Hypothalamus (tissue), 51 donors: ENCODE results near the gene CFAP251.

Source experiments
- DNase-seq, 51 donors: peaks; one replicate each; lab custom pipeline; 2025; lab: John Stamatoyannopoulos, UW

Gene CFAP251

DNA sequence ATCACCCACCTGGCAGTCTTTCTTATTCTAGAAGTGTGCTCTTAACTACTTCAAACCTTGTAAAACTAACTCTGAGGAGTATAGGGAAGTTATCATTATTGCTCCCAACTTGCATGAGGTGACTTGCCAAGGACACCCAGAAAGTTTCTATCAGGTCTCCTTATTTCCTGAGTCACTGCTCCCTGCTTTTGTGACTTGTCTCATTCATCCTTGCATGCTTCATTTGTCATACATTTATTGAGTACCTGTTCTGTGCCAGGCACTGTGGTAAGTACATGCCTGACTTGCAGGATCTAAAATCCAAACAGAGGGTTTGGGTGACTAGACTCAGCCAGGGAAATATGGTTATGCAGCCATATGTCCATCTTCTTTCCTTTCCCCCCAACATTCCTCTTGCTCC lies 25.5 kb downstream of the CFAP251 start:
- DNase-seq = no peak

DNA sequence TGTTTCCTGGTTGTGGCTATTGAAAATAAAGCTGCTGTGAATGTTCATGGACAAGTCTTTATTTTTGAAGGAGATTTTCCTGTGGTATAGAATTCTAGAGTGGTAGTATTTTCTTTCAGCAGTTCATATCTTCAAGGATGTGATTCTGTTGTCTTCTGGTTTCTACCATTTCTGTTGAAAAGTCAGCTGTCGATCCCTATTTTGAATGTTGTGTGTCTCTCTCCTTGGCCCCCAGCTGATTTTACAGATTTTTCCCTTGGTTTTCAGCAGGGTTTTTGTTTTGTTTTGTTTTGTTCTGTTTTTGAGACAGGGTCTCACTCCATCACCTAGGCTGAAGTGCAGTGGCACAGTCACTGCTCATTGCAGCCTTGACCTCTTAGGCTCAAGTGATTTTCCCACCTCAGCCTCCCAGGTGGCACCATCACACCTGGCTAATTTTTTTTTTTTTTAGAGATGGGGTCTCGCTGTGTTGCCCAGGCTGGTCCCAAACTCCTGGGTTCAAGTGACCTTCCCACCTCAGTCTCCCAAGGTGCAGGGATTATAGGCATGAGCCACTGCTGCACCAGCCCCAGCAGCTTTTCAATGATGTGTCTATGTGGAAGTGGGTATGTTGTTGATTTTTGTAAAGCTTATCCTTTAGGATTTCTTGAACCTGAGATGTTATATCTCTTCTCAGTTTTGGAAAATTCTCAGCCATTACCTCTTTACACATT lies 28.1 kb downstream of the CFAP251 start:
- DNase-seq = no peak

DNA sequence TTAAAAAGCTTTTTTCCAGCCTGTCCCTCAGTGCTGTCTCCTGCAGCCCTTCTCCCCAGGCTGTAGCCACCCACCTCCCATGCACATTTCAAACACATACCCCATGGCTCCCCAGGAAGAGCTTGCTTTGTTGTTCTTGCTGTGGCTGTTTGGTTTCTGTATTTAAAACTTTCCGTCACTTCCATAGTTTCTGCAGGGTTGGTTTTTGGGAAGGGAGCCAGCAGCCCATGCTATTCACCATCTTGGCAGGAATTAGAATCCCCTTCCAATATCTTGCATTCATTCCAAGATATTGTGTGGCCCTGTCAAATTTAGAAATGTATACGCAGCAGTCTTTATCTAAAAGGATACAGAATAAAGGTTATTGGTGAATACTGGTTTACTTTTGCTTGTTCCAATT lies 29.6 kb downstream of the CFAP251 start:
- DNase-seq = no peak

GRCh38 chr12:121949648-121950397 lies 31.4 kb downstream of the CFAP251 start:
- no peak for DNase-seq

DNA sequence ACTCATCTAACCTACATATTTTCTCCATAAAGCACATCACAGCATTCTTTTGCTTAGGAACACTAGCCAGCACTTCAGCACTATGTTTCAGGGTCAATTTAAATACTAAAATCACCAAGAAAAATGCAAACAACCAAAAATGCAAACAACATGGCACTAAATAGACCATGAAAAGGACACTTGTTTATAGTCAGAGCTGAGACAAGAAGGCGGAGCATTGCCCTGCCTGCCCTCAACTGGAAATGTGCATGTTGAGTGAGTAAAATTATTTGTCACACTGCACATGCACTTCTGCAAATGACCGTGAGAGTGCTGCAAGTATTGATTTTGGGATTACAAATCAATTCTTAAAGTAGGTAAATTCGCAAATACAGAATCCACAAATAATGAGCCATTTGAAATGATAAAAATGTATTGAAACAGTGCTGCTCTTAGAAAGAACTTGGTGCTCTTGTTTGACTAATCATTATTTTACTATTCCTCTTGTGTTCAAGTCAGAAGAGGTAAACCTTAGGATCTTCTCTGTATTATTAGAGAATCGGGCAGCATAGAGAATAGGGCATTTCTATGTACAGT lies 34.8 kb downstream of the CFAP251 start:
- no peak for DNase-seq

DNA sequence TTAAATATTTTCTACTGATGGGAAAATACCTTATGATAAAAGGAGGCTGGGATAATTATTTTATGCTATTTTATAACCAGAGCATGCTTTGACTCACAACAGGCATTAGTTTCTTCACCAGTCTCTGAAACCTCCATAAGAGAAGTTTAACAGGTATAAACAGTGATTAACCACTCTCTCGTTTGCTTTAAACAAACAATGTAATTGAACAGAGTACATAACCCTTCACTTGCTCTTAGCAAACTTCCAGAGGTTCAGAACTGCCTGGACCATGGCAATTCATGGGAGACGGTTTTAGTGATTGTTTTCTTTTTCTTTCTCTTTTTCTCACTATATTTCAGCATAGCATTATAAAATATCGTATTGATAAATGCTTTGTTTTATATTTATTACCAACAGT lies 35.3 kb downstream of the CFAP251 start:
- no peak for DNase-seq

DNA sequence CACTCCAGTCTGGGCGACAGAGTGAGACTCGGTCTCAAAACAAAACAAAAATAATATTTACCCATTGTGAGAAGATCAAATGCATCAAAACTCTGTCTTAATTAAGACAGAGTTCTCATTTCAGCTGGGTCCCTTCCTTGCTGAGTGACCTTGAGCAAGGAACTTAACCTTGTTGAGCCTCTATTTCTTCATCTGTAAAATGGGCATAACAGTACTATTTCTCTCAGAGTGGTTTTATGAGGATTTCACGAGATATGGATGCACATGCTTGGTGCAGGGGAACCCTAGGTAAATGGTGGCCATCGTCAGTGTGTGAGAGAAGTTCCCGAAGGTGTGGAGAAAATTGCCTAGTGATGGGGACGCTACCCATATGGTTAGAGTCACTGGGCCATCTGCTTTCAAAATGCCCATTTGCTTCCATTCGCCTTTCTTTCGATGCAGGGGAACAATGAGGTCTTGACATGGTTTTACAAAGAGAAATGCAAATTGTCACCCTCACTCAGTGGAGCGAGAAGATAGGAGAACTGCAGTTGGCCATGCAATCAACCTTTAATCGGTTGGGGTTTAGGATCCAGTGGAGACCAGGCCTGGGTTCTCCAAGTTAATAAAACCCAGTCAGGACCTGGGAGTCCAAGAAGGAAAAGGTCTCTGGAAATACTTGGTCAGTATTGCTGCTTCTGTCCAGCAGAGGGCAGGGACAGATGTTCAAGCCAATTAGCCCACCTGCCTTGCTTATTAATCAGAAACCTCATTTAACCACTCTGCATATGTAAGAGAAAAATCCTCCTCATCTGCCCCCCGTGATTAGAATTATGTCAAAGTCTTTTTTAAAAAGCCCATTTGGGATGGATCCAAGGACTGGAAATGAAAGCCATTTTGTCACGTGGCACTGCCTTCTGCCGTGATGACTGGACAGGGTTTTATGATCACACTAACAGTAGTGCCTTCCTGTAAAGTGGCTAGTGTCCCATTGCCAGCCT lies 37.2 kb downstream of the CFAP251 start:
- DNase-seq = peak in 1 of 51 donors; percentile 5

- no peak for DNase-seq
Observed at GRCh38 chr12:121957861-121958515, 39.6 kb downstream of the CFAP251 start.

DNA sequence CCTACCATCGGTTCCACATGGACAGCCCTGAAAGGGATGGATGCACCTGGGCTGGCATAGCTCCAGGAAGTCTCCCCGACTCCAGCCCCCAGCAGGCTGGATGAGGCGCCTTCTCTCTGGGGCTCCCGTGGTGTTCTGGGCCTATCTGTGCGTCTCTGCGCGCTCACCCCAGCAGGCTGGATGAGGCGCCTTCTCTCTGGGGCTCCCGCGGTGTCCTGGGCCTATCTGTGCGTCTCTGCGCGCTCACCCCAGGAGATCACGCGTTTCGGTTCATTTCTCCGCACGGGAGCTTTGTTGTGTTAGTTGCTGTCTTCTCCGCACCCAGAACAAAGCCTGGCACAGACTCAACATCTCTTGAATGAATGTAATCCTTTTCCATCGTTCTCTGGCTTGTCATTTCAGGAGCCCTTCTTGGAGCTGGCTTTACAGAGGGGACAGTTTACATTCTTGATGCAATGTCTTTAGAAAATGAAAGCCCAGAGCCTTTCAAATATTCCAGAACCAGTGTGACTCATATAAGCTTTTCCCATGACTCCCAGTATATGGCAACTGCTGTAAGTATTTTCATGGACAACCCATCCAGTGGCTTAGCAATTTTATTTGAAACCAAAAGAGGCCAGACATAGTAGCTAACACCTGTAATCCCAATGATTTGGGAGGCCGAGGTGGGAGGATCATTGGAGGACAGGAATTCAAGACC lies 40.3 kb downstream of the CFAP251 start:
- no peak for DNase-seq

GRCh38 chr12:121960541-121960940 lies 42.1 kb downstream of the CFAP251 start:
- DNase-seq = no peak

GRCh38 chr12:121961195-121961879 lies 42.9 kb downstream of the CFAP251 start:
- no peak for DNase-seq

- no peak for DNase-seq
Observed at GRCh38 chr12:121963341-121964018, 45.1 kb downstream of the CFAP251 start.

GRCh38 chr12:121964813-121965643 lies 46.6 kb downstream of the CFAP251 start:
- peak in 1 of 51 donors; percentile 19 for DNase-seq

DNA sequence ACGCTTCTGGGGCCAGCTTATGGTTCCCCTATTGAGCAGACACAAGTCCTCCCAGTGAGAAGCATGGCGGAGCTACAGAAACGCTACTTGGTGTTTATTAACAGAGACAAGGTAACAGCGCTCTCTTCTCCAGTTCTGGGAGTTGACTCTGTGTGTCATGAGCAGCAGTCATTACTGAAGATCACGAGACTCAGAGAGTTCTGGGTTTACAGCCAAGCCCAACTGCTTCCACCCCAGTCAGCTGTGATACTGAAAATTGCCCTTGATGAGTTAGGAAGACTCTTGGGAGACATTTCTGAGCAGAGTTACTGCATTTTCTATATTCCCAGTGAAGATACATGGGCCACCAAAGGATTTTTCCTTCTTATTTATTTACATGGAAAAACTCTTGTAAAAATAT lies 48.6 kb downstream of the CFAP251 start:
- DNase-seq = no peak

DNA sequence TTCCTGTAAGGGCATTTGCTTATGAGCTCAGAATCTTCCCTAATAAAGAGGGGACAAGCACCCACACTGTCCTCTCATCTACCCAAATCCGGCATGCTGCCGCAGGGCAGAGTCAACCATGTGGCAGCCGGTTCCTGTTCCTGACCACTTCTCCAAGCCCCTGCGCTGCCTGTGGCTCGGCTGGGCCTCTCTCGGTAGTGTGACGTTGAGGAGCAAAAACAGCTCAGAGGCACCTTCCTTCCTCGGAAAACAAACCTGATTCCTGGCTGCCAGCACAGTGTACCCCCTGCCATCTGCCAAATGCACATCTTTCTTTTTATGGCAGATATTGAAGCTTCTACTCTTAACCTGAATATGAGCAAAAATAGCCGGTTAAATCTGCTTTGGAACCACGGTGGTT lies 50.5 kb downstream of the CFAP251 start:
- peak in 21 of 51 donors; percentile 4 to 37 (median 19) for DNase-seq

GRCh38 chr12:121969726-121970125 lies 51.3 kb downstream of the CFAP251 start:
- no peak for DNase-seq

GRCh38 chr12:121970581-121971300 lies 52.3 kb downstream of the CFAP251 start:
- no peak for DNase-seq
